Erythroblast (primary cell): Measurements from ENCODE around the gene FXYD5.

Experiments
- GATA1 ChIP-seq: IDR thresholded peaks from 2 replicates; pipeline ENCODE4 v1.6.1; 2011; ENCODE audit warnings: low read depth, mild to moderate bottlenecking, control low read depth, low read length, moderate library complexity
- POLR2A ChIP-seq: IDR thresholded peaks from 2 replicates; pipeline ENCODE4 v1.6.1; 2011; ENCODE audit warnings: mild to moderate bottlenecking, low read length

GRCh38 chr19:35136977-35137702 is 17.4 kb upstream of the FXYD5 start:
- TF ChIP-seq POLR2A (no peak), GATA1 (no peak)
